ENCODE data around the gene CDO1.

DNA sequence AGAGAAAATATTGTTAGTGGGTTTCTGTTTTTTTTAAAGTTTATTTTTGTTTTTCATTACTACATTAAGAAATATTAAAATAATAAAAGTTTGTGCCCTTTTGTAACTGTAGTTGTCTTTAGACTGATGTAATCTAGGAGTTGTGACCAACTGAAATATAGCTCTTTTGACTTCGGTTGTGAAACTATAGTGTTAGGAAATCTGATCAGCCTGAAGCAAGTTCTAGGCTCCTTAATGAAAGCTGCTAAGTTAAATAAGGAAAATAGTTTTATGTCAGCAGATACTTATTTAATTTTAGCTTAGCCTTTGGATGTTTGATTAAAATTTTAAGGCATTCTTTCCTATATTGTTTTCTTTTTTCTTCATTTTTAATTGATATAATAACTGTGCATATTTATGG is 39.5 kb upstream of the CDO1 start:
- TF ChIP-seq, protein P1, sequence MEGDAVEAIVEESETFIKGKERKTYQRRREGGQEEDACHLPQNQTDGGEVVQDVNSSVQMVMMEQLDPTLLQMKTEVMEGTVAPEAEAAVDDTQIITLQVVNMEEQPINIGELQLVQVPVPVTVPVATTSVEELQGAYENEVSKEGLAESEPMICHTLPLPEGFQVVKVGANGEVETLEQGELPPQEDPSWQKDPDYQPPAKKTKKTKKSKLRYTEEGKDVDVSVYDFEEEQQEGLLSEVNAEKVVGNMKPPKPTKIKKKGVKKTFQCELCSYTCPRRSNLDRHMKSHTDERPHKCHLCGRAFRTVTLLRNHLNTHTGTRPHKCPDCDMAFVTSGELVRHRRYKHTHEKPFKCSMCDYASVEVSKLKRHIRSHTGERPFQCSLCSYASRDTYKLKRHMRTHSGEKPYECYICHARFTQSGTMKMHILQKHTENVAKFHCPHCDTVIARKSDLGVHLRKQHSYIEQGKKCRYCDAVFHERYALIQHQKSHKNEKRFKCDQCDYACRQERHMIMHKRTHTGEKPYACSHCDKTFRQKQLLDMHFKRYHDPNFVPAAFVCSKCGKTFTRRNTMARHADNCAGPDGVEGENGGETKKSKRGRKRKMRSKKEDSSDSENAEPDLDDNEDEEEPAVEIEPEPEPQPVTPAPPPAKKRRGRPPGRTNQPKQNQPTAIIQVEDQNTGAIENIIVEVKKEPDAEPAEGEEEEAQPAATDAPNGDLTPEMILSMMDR (IDR thresholded peaks at IDR 0.05): no peak
- no peak for TF ChIP-seq POLR2A (IDR thresholded peaks at IDR 0.05)

Measured in testis (tissue), 2 donors.